OCI-LY7 (cell line): Measurements from ENCODE around the gene HRAS. TPM values are rescaled to one million over a fixed set of nuclear protein-coding genes. Genes with fewer than 3 reads are reported as not detected.

ENCODE experiments used
- BruUV-seq: library from RNA; stranded (reverse); fragments of 400-500 nt; replicated peaks from 2 replicates; lab custom pipeline; 2021; lab: Mats Ljungman, UMichigan
- CTCF ChIA-PET: fragments of 300-600 bp; sonication (Branson Sonifier 250); formaldehyde crosslinking; loops from one replicate; lab custom pipeline; 2022; ENCODE audit warnings: antibody characterized with exemption; ENCODE audit not compliant: unreplicated experiment; lab: Charles Lee
- POLR2A ChIA-PET: fragments of 300-600 bp; sonication (Branson Sonifier 250); formaldehyde crosslinking; loops from one replicate; lab custom pipeline; 2022; ENCODE audit warnings: antibody characterized with exemption; lab: Charles Lee
- DNase-seq: peaks from one replicate; pipeline ENCODE4 v3.0.0-alpha.2; 2015; ENCODE audit warnings: low spot score
- H2AFZ ChIP-seq: fragments of 200-600 bp; sonication (generic), shearing (Covaris generic); 2 replicates; pipeline ENCODE4 v1.6.1; 2014; ENCODE audit warnings: mild to moderate bottlenecking, antibody characterized with exemption, low read length, moderate library complexity
- H3K27ac ChIP-seq: fragments of 200-600 bp; sonication (generic); 2 replicates; pipeline ENCODE4 v1.5.1; 2014; ENCODE audit warnings: mixed run types, low read depth, mild to moderate bottlenecking, moderate library complexity, low read length, inconsistent platforms; ENCODE audit not compliant: poor library complexity, severe bottlenecking
- H3K36me3 ChIP-seq: fragments of 200-600 bp; sonication (generic); 2 replicates; pipeline ENCODE4 v1.6.1; 2014; ENCODE audit warnings: mild to moderate bottlenecking, antibody characterized with exemption, low read length, moderate library complexity, mixed read lengths; ENCODE audit not compliant: insufficient read depth
- H3K4me1 ChIP-seq: fragments of 200-600 bp; sonication (generic); 2 replicates; pipeline ENCODE4 v1.5.1; 2014; ENCODE audit warnings: mild to moderate bottlenecking, low read length; ENCODE audit not compliant: insufficient read depth, poor library complexity, severe bottlenecking
- H3K4me2 ChIP-seq: fragments of 200-600 bp; sonication (generic); 2 replicates; pipeline ENCODE4 v1.6.1; 2014; ENCODE audit warnings: mild to moderate bottlenecking, low read length
- H3K4me3 ChIP-seq: fragments of 200-600 bp; sonication (generic); 2 replicates; pipeline ENCODE4 v1.5.1; 2014; ENCODE audit warnings: mild to moderate bottlenecking, low read depth, low read length; ENCODE audit not compliant: poor library complexity, severe bottlenecking
- H3K79me2 ChIP-seq: fragments of 200-600 bp; sonication (generic); 2 replicates; pipeline ENCODE4 v1.6.1; 2016; ENCODE audit warnings: low read depth, mild to moderate bottlenecking, low read length, moderate library complexity, mixed read lengths; ENCODE audit not compliant: insufficient read depth
- H3K9me2 ChIP-seq: fragments of 200-600 bp; sonication (generic); 2 replicates; pipeline ENCODE4 v1.6.1; 2016; ENCODE audit warnings: mild to moderate bottlenecking, low read length, mixed read lengths; ENCODE audit not compliant: insufficient read depth
- H3K9me3 ChIP-seq: fragments of 200-600 bp; sonication (generic); 2 replicates; pipeline ENCODE4 v1.6.1; 2014; ENCODE audit warnings: mild to moderate bottlenecking, mixed run types, low read length, mixed read lengths
- H4K20me1 ChIP-seq: fragments of 200-600 bp; sonication (generic); 2 replicates; pipeline ENCODE4 v1.6.1; 2014; ENCODE audit warnings: mild to moderate bottlenecking, antibody characterized with exemption, low read length, moderate library complexity, mixed read lengths; ENCODE audit not compliant: insufficient read depth
- EZH2phosphoT487 ChIP-seq: fragments of 200-600 bp; sonication (generic); IDR thresholded peaks from 2 replicates; pipeline ENCODE4 v1.6.1; 2018; ENCODE audit warnings: low read depth, borderline replicate concordance, mild to moderate bottlenecking, mixed run types, antibody characterized with exemption, low read length, moderate library complexity, mixed read lengths
- intact Hi-C: fragments of 100-400 bp; cut with micrococcal nuclease; formaldehyde crosslinking; loops from one replicate; pipeline ENCODE4 v1.10.0; 2022; ENCODE audit not compliant: unreplicated experiment
- total RNA-seq, 2 experiments: library from RNA; depleted of rRNA in 1 of 2; stranded (reverse); fragments of >200 nt in 1 of 2; shearing (Covaris generic) in 1 of 2; gene quantifications; 2 replicates each; pipeline ENCODE4 v1.2.3, GENCODE V29; 2014 to 2022
- TF ChIP-seq, protein P1 (sequence below): fragments of 200-600 bp; sonication (generic); conservative IDR thresholded peaks from 2 replicates; pipeline ENCODE4 v1.5.1; 2014; ENCODE audit warnings: mild to moderate bottlenecking, antibody characterized with exemption, low read length, moderate library complexity, mixed read lengths

Gene HRAS
- total RNA-seq, 2 experiments from 2014 or later: 46.9 to 53.0 TPM

DNA sequence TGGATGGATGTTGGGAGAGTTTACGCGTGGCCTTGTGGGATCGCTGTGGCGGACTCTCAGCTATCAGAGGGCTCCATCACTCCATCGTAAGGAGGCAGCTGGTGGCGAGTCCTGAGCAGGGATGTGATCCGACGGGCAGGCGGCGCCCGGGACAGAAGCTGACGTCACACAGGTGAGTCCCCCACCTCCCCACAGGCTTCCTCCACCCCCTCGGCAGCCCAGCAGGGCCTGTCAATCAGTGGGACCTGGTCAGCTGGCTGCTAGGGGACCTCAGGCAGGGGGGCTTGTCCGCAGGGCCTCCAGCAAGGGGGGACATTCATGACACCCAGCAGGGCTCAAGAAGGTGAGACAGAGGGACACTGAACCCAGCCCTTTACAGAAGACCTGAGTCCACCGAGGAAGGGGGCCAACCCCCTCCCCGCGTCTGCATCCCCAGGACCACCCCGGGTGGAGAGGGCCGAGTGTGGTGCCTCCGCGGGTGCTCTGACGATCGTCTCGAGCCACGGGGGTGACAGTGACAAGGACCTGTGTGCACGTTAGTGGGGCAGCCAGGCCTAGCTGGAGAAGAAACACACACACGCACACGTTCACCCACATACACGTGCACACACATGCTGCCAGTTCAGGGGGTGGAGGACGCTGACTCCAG, 7.1 kb downstream of the HRAS start:
- Histone ChIP-seq H3K27ac (no peak overlapping the region), H3K9me2 (no peaks in the 10 kb centered on the region), H3K79me2 (no peaks in the 10 kb centered on the region), H3K4me2 (no peak overlapping the region), H3K4me3 (no peak overlapping the region), H3K36me3 (peaks cover 12% of the 10 kb centered on the region; the same call in 1 of the 2 replicates), H3K4me1 (no peaks in the 10 kb centered on the region), H3K9me3 (no peaks in the 10 kb centered on the region), H2AFZ (no peak overlapping the region), H4K20me1 (no peaks in the 10 kb centered on the region)
- BruUV-seq: no TSS peak
- TF ChIP-seq EZH2phosphoT487: no peak
- TF ChIP-seq, protein P1, sequence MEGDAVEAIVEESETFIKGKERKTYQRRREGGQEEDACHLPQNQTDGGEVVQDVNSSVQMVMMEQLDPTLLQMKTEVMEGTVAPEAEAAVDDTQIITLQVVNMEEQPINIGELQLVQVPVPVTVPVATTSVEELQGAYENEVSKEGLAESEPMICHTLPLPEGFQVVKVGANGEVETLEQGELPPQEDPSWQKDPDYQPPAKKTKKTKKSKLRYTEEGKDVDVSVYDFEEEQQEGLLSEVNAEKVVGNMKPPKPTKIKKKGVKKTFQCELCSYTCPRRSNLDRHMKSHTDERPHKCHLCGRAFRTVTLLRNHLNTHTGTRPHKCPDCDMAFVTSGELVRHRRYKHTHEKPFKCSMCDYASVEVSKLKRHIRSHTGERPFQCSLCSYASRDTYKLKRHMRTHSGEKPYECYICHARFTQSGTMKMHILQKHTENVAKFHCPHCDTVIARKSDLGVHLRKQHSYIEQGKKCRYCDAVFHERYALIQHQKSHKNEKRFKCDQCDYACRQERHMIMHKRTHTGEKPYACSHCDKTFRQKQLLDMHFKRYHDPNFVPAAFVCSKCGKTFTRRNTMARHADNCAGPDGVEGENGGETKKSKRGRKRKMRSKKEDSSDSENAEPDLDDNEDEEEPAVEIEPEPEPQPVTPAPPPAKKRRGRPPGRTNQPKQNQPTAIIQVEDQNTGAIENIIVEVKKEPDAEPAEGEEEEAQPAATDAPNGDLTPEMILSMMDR: no peak
- intact Hi-C loops: no loop called here
- CTCF ChIA-PET: no interaction called here
- POLR2A ChIA-PET: no interaction called here
- DNase-seq: no peak

DNA sequence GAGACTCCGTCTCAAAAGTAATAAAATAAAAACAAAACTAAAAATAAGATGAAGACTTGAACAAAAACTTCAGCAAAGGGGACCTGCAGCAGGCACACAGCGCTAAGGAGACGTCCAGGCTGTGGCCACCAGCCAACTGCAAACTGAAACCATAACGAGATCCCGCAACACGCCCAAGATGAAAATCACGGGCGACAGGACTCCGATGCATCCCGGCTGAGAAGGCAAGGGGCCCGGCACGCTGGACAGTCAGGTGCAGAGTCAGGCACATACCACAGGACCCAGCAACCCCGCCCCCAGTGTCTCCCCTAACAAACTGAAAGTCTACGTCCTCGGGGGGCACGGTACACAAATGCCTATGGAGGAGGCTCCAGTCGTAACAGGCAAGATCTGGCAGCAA, 9.2 kb downstream of the HRAS start:
- intact Hi-C loops: no loop called here
- TF ChIP-seq EZH2phosphoT487: no peak
- TF ChIP-seq, protein P1: no peak
- no peak overlapping the region for H2AFZ ChIP-seq
- ChIA-PET POLR2A (no interaction called here), CTCF (no interaction called here)
- no peaks in the 10 kb centered on the region for H3K36me3 ChIP-seq
- DNase-seq: no peak
- no peaks in the 10 kb centered on the region for H3K9me3 ChIP-seq
- no peaks in the 10 kb centered on the region for H3K79me2 ChIP-seq
- BruUV-seq: no TSS peak
- H3K9me2 ChIP-seq: no peaks in the 10 kb centered on the region
- no peaks in the 10 kb centered on the region for H4K20me1 ChIP-seq
- no peak overlapping the region for H3K4me2 ChIP-seq
- no peak overlapping the region for H3K27ac ChIP-seq
- H3K4me1 ChIP-seq: no peaks in the 10 kb centered on the region
- no peak overlapping the region for H3K4me3 ChIP-seq

DNA sequence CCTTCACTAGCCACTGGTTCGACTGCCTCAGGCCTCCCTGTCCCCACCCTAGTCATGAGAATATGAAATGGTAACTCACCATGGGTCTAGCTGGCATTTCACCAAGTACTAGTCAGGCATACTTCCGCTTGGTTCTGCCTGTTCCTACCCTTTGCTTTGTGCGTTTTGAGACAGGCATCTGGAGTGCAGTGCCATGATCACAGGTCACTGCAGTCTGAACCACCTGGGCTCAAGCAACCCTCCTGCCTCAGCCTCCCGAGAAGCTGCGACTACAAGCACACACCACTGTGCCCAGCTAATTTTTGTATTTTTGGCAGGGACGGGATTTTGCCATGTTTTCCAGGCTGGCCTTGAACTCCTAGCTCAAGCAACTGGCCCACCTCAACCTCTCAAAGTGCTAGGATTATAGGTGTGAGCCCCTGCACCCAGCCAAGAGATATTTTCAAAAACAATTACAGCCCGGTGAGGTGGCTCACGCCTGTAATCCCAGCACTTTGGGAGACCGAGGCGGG, 14.1 kb downstream of the HRAS start:
- Histone ChIP-seq H3K27ac (no peak overlapping the region), H3K9me3 (no peaks in the 10 kb centered on the region; the same call in 1 of the 2 replicates), H4K20me1 (no peaks in the 10 kb centered on the region), H3K4me1 (no peaks in the 10 kb centered on the region), H3K79me2 (no peaks in the 10 kb centered on the region), H2AFZ (no peak overlapping the region), H3K36me3 (no peaks in the 10 kb centered on the region), H3K4me2 (no peak overlapping the region), H3K9me2 (no peaks in the 10 kb centered on the region), H3K4me3 (no peak overlapping the region)
- no peak for TF ChIP-seq EZH2phosphoT487
- TF ChIP-seq, protein P1: no peak
- ChIA-PET CTCF (no interaction called here), POLR2A (no interaction called here)
- DNase-seq: no peak
- BruUV-seq: no TSS peak
- intact Hi-C loops: no loop called here
